ENCODE results near the gene TCF3. TPM values are rescaled to one million over a fixed set of nuclear protein-coding genes. Genes with fewer than 3 reads are reported as not detected.

The TCF3 gene
- total and polyA plus RNA-seq, 2 of the 8 experiments (the other 6 are each of a cell fraction or from before 2014, with no cell fraction given), result 241 to 348 TPM

DNA sequence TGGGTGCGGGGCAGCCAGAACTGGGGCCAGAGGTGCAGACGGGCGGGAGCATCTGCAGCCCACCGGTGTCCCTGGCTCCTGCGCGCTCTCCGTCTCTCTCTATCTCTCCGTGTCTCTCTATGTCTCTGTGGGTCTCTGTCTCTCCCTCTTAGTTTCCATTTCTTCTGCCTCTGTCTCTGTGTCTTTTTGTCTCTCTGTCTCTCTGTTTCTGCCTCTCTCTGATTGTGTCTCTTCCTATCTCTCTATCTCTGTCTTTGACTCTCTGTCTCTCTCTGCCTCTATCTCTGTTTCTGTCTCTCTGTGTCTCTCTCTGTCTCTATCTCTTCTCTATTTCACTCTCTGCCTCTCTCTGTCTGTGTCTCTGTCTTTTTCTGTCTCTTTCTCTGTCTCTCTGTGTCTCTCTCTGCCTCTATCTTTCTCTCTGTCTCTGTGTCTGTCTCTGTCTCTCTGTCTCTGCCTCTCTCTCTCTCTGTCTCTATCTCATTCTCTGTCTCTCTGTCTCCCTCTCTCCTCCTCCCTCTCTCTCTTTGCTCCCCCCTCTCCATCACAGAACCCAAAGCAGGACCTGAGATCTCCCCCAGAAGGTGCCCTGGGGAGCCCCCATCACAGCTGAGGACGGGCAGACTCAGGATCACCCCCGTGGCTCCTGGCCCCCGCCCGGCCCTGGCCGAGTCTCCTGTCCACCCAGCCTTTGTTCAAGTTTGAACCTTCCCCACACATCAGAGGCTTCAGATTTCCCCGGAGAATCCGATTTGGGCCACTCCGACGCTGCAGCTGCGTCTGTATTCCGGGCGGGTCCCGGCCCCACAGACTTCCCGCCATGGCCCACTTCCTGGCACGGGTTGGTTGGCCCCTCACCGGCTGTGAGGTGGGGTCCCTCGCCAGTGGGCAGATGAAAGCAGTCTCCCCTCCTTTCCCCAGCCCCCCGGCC lies 48.6 kb upstream of the TCF3 start:
- Histone ChIP-seq H2AFZ (ENCODE audit: low read length) (no peak overlapping the region), H3K56ac (replicated peaks; ENCODE audit: insufficient read length, low read depth, low read length) (no peak overlapping the region), H3K23ac (ENCODE audit: insufficient read length) (no peak overlapping the region), H3K27me3 (replicated peaks in 1 of 4; ENCODE audit: control insufficient read depth in 3 of 4, extremely low read depth in 1 of 4, insufficient read depth in 3 of 4, low read length in 3 of 4) (no peaks in the 10 kb centered on the region; a peak in 1 of 7 replicates), H3K27ac (ENCODE audit: low read depth, low read length) (no peak overlapping the region), H3K4me3 (ENCODE audit: extremely low read depth in 1 of 4, insufficient read depth in 2 of 4, low read depth in 3 of 4, low read length in 4 of 4) (no peak overlapping the region), H4K8ac (ENCODE audit: extremely low read depth, insufficient read depth, low read length) (no peak overlapping the region), H3K79me1 (ENCODE audit: low read depth, low read length) (no peaks in the 10 kb centered on the region), H2BK15ac (ENCODE audit: low read length) (0 out of 2 replicates have a peak overlapping the region, but pooled peaks have one; percentile 16), H4K91ac (replicated peaks; ENCODE audit: insufficient read length, low read length) (no peak overlapping the region), H3K14ac (ENCODE audit: insufficient read length) (no peak overlapping the region), H3K23me2 (ENCODE audit: low read depth, low read length) (peaks cover 11% of the 10 kb centered on the region; the same call in 1 of the 2 replicates), H3K9ac (replicated peaks in 1 of 4; ENCODE audit: extremely low read depth in 1 of 4, low read depth in 3 of 4, low read length in 3 of 4) (no peak overlapping the region), H4K20me1 (replicated peaks in 1 of 2; ENCODE audit: control insufficient read depth in 1 of 2, insufficient read depth in 2 of 2, low read length in 2 of 2) (peaks cover 0 to 6% of the 10 kb centered on the region in 2 experiments), H2BK5ac (ENCODE audit: low read depth, low read length) (no peak overlapping the region), H2BK120ac (replicated peaks; ENCODE audit: low read depth, low read length) (no peak overlapping the region), H3K18ac (ENCODE audit: extremely low read depth, low read length) (no peak overlapping the region), H2BK20ac (ENCODE audit: low read length) (no peak overlapping the region), H3K4me2 (ENCODE audit: insufficient read depth in 1 of 2, low read depth in 2 of 2, low read length in 2 of 2) (no peak overlapping the region), H3K9me3 (ENCODE audit: insufficient read depth in 2 of 2, low read depth in 1 of 2, low read length in 1 of 2) (0 out of 4 replicates have a peak, but pooled peaks cover 0 to under 1% of the 10 kb centered on the region in 2 experiments), H3K4me1 (replicated peaks in 1 of 4; ENCODE audit: control insufficient read depth in 3 of 4, insufficient read depth in 4 of 4, low read length in 3 of 4) (no peaks in the 10 kb centered on the region), H2AK5ac (ENCODE audit: low read depth, low read length) (no peak overlapping the region), H3K4ac (replicated peaks; ENCODE audit: insufficient read length, low read depth, low read length) (no peak overlapping the region), H3K36me3 (ENCODE audit: control insufficient read depth in 2 of 4, insufficient read depth in 4 of 4, low read length in 3 of 4) (no peaks in the 10 kb centered on the region), H3K79me2 (ENCODE audit: control insufficient read depth in 1 of 2, insufficient read depth in 2 of 2, low read length in 2 of 2) (no peaks in the 10 kb centered on the region), H4K5ac (ENCODE audit: insufficient read length, low read depth, low read length) (no peak overlapping the region), H2BK12ac (ENCODE audit: low read depth, low read length) (no peak overlapping the region)
- CTCF ChIA-PET (ENCODE audit: partially characterized antibody), result no interaction called here
- no peak for DNase-seq (ENCODE audit: low read depth in 1 of 2, low spot score in 2 of 2)
- peak; percentile 36 for FAIRE-seq
- 81% methylated on average over 26 of the region's 26 CpGs; no CpG with 5 or more reads in 1 of the 2 experiments for WGBS, 2 experiments (ENCODE audit: extremely low coverage in 1 of 2, insufficient coverage in 1 of 2, insufficient read length in 1 of 2, insufficient replicate concordance in 2 of 2, low coverage in 1 of 2, low lambda C conversion rate in 2 of 2, missing lambda C conversion rate in 1 of 2)
- no peak for TF ChIP-seq TAF7 (optimal IDR thresholded peaks at IDR 0.05; ENCODE audit: borderline replicate concordance, low read depth, low read length)
- TF ChIP-seq CTBP2 (IDR thresholded peaks at IDR 0.05; ENCODE audit: borderline replicate concordance, insufficient read depth, insufficient read length, low read length), result no peak
- TF ChIP-seq POLR2AphosphoS5 (IDR thresholded peaks at IDR 0.05; ENCODE audit: low read depth, low read length), result no peak
- TF ChIP-seq CREB1 (IDR thresholded peaks at IDR 0.05), result no peak
- TF ChIP-seq MAFK (IDR thresholded peaks at IDR 0.05; ENCODE audit: low read depth, low read length), result no peak
- TF ChIP-seq, protein P1, sequence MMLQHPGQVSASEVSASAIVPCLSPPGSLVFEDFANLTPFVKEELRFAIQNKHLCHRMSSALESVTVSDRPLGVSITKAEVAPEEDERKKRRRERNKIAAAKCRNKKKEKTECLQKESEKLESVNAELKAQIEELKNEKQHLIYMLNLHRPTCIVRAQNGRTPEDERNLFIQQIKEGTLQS (IDR thresholded peaks at IDR 0.05; ENCODE audit: insufficient read depth, low read depth, low read length), result no peak
- TF ChIP-seq ZNF274 (IDR thresholded peaks at IDR 0.05; ENCODE audit: borderline replicate concordance, extremely low read depth, low read length), result no peak
- no peak for TF ChIP-seq RXRA (IDR thresholded peaks at IDR 0.05; ENCODE audit: insufficient read depth, low read depth, low read length)
- TF ChIP-seq RFX5 (IDR thresholded peaks at IDR 0.05; ENCODE audit: borderline replicate concordance, low read depth, low read length), result no peak
- TF ChIP-seq KDM1A (IDR thresholded peaks at IDR 0.05; ENCODE audit: borderline replicate concordance, low read length), result no peak
- POLR2A ChIA-PET (ENCODE audit: partially characterized antibody), result no interaction called here

All from H1 (cell line).